Calu3 (cell line): Measurements from ENCODE around the gene IFT25. TPM values are rescaled to one million over a fixed set of nuclear protein-coding genes. Genes with fewer than 3 reads are reported as not detected.

ENCODE experiments used
- BruUV-seq: library from RNA; stranded (reverse); fragments of 400-500 nt; replicated peaks from 2 replicates; lab custom pipeline; 2021; lab: Mats Ljungman, UMichigan
- CTCF ChIA-PET: fragments of 300-600 bp; sonication (Branson Sonifier 250); formaldehyde crosslinking; loops from one replicate; lab custom pipeline; 2022; ENCODE audit warnings: antibody characterized with exemption; lab: Charles Lee
- DNase-seq: peaks from one replicate; pipeline ENCODE4 v3.0.0; 2022
- H3K27ac Mint-ChIP-seq: one replicate; pipeline ENCODE4 v1.8.0; 2022; ENCODE audit warnings: mixed read lengths; ENCODE audit not compliant: unreplicated experiment
- H3K27me3 Mint-ChIP-seq: one replicate; pipeline ENCODE4 v1.8.0; 2022; ENCODE audit warnings: mixed read lengths; ENCODE audit not compliant: unreplicated experiment
- H3K36me3 Mint-ChIP-seq: one replicate; pipeline ENCODE4 v1.8.0; 2022; ENCODE audit warnings: mild to moderate bottlenecking, moderate library complexity, mixed read lengths; ENCODE audit not compliant: insufficient read depth, unreplicated experiment
- H3K4me1 Mint-ChIP-seq: one replicate; pipeline ENCODE4 v1.8.0; 2022; ENCODE audit warnings: mild to moderate bottlenecking, low read depth, mixed read lengths; ENCODE audit not compliant: unreplicated experiment
- H3K4me3 Mint-ChIP-seq: one replicate; pipeline ENCODE4 v1.8.0; 2022; ENCODE audit warnings: mild to moderate bottlenecking, low read depth, moderate library complexity, mixed read lengths; ENCODE audit not compliant: unreplicated experiment
- H3K9me3 Mint-ChIP-seq: one replicate; pipeline ENCODE4 v1.8.0; 2022; ENCODE audit warnings: low read depth, mixed read lengths; ENCODE audit not compliant: unreplicated experiment
- CTCF ChIP-seq: fragments of 200-600 bp; IDR thresholded peaks from one replicate; pipeline ENCODE4 v1.8.0; 2022; ENCODE audit warnings: antibody characterized with exemption; ENCODE audit not compliant: unreplicated experiment
- intact Hi-C: fragments of 100-400 bp; cut with micrococcal nuclease; formaldehyde crosslinking; loops from one replicate; pipeline ENCODE4 v1.10.0; 2022; ENCODE audit not compliant: unreplicated experiment
- total RNA-seq: library from RNA; stranded (reverse); gene quantifications from 2 replicates; pipeline ENCODE4 v1.2.3, GENCODE V29; 2022

Gene IFT25
- total RNA-seq, 1 experiment from 2014 or later = 30.0 TPM

GRCh38 chr1:53930932-53931331 is 14.6 kb downstream of the IFT25 start:
- Mint-ChIP-seq H3K27ac (no peak overlapping the region), H3K4me1 (no peaks in the 10 kb centered on the region), H3K27me3 (no peaks in the 10 kb centered on the region), H3K36me3 (no peaks in the 10 kb centered on the region), H3K9me3 (peaks cover 6% of the 10 kb centered on the region), H3K4me3 (no peak overlapping the region)
- intact Hi-C loops = no loop called here
- DNase-seq = no peak
- CTCF ChIA-PET = no interaction called here
- BruUV-seq = no TSS peak
- no peak for TF ChIP-seq CTCF

GRCh38 chr1:53929246-53929960 is 16.1 kb downstream of the IFT25 start:
- TF ChIP-seq CTCF = no peak
- intact Hi-C loops = no loop called here
- H3K9me3 Mint-ChIP-seq = peaks cover 6% of the 10 kb centered on the region
- H3K36me3 Mint-ChIP-seq = no peaks in the 10 kb centered on the region
- no peaks in the 10 kb centered on the region for H3K27me3 Mint-ChIP-seq
- H3K4me3 Mint-ChIP-seq = no peak overlapping the region
- no peaks in the 10 kb centered on the region for H3K4me1 Mint-ChIP-seq
- BruUV-seq = no TSS peak
- CTCF ChIA-PET = interaction anchor here (0.7 kb wide), 1 partner anchor 1918 kb away, joined by 4 read pairs; no protein-coding TSS in a partner anchor
- no peak overlapping the region for H3K27ac Mint-ChIP-seq
- no peak for DNase-seq

GRCh38 chr1:53927376-53927881 is 18.1 kb downstream of the IFT25 start:
- TF ChIP-seq CTCF = no peak
- no peak overlapping the region for H3K4me3 Mint-ChIP-seq
- H3K36me3 Mint-ChIP-seq = no peaks in the 10 kb centered on the region
- no TSS peak for BruUV-seq
- no peaks in the 10 kb centered on the region for H3K4me1 Mint-ChIP-seq
- no peaks in the 10 kb centered on the region for H3K27me3 Mint-ChIP-seq
- intact Hi-C loops = no loop called here
- H3K9me3 Mint-ChIP-seq = no peaks in the 10 kb centered on the region
- CTCF ChIA-PET = no interaction called here
- no peak for DNase-seq
- H3K27ac Mint-ChIP-seq = no peak overlapping the region

GRCh38 chr1:53919675-53920066 is 25.8 kb downstream of the IFT25 start:
- H3K4me3 Mint-ChIP-seq = no peak overlapping the region
- intact Hi-C loops = no loop called here
- H3K36me3 Mint-ChIP-seq = peaks cover 8% of the 10 kb centered on the region
- H3K4me1 Mint-ChIP-seq = peaks cover 7% of the 10 kb centered on the region
- H3K27ac Mint-ChIP-seq = no peak overlapping the region
- DNase-seq = no peak
- CTCF ChIA-PET = no interaction called here
- TF ChIP-seq CTCF = no peak
- no TSS peak for BruUV-seq
- H3K9me3 Mint-ChIP-seq = no peaks in the 10 kb centered on the region
- no peaks in the 10 kb centered on the region for H3K27me3 Mint-ChIP-seq
